Fibroblast of lung (primary cell): Measurements from ENCODE around the gene ATP5PD.

Source experiments
- CTCF ChIP-seq, 2 donors: IDR thresholded peaks in 1 of 2; conservative IDR thresholded peaks in 1 of 2; 1 replicate in 1 of 2; 2 replicates in 1 of 2; pipeline ENCODE4 v1.5.1; 2011 to 2012; ENCODE audit warnings: low read length in 2 of 2, control low read depth in 1 of 2, inconsistent platforms in 1 of 2, low read depth in 1 of 2, mild to moderate bottlenecking in 1 of 2
- EZH2 ChIP-seq: IDR thresholded peaks from 2 replicates; pipeline ENCODE4 v1.5.1; 2012; ENCODE audit warnings: low read length, control low read depth, mild to moderate bottlenecking; ENCODE audit errors: missing control alignments

GRCh38 chr17:75004371-75004770 is 42.4 kb downstream of the ATP5PD start:
- TF ChIP-seq CTCF (conservative IDR thresholded peaks at IDR 0.05 in 1 of 2, IDR thresholded peaks at IDR 0.05 in 1 of 2; ENCODE audit: low read depth in 1 of 2, low read length in 2 of 2) (no peak), EZH2 (no peak)
